HepG2 (cell line): ENCODE data around the gene TBC1D10B. TPM values are rescaled to one million over a fixed set of nuclear protein-coding genes. Genes with fewer than 3 reads are reported as not detected.

ENCODE experiments used
- AGO2 ChIP-seq: fragments of 200-400 bp; formaldehyde crosslinking; optimal IDR thresholded peaks from 2 replicates; pipeline ENCODE3; 2017; ENCODE audit warnings: mild to moderate bottlenecking, low read depth, low read length, moderate library complexity
- BHLHE40 ChIP-seq: IDR thresholded peaks from 2 replicates; pipeline ENCODE4 v1.6.1; 2011; ENCODE audit warnings: low read length, improper control_type of control experiment
- CEBPG ChIP-seq: IDR thresholded peaks from 2 replicates; pipeline ENCODE4 v1.6.1; 2016
- EED ChIP-seq: sonication (generic); formaldehyde crosslinking; IDR thresholded peaks from 2 replicates; pipeline ENCODE4 v1.5.0; 2020; ENCODE audit warnings: mild to moderate bottlenecking, missing genetic modification reagents
- ETV6 ChIP-seq: sonication (generic); formaldehyde crosslinking; conservative IDR thresholded peaks from 2 replicates; pipeline ENCODE4 v1.4.0; 2020; ENCODE audit warnings: missing genetic modification reagents
- FOSL1 ChIP-seq: sonication (generic); formaldehyde crosslinking; IDR thresholded peaks from 2 replicates; pipeline ENCODE4 v1.9.0; 2021; ENCODE audit warnings: missing genetic modification reagents, borderline replicate concordance
- GPN1 ChIP-seq: sonication (generic); formaldehyde crosslinking; IDR thresholded peaks from 2 replicates; pipeline ENCODE4 v1.5.1; 2020; ENCODE audit warnings: missing genetic modification reagents, borderline replicate concordance
- HMG20B ChIP-seq: conservative IDR thresholded peaks from 2 replicates; pipeline ENCODE4 v1.6.1; 2016; ENCODE audit warnings: missing genetic modification reagents, missing compliant biosample characterization
- IRF2 ChIP-seq: IDR thresholded peaks from 2 replicates; pipeline ENCODE4 v1.6.1; 2018; ENCODE audit warnings: missing genetic modification reagents, missing compliant biosample characterization
- ISX ChIP-seq: sonication (generic); formaldehyde crosslinking; conservative IDR thresholded peaks from 2 replicates; pipeline ENCODE4 v1.5.0; 2020; ENCODE audit warnings: missing genetic modification reagents
- KDM3A ChIP-seq: IDR thresholded peaks from 2 replicates; pipeline ENCODE4 v1.6.1; 2018; ENCODE audit warnings: low read depth, missing compliant biosample characterization
- KDM5B ChIP-seq: sonication (generic); formaldehyde crosslinking; IDR thresholded peaks from 2 replicates; pipeline ENCODE4 v1.4.0; 2020; ENCODE audit warnings: missing genetic modification reagents, mild to moderate bottlenecking, borderline replicate concordance
- KMT2A ChIP-seq: sonication (generic); formaldehyde crosslinking; IDR thresholded peaks from 2 replicates; pipeline ENCODE4 v1.4.0; 2020; ENCODE audit warnings: missing genetic modification reagents
- MED1 ChIP-seq: sonication (generic); formaldehyde crosslinking; IDR thresholded peaks from 2 replicates; pipeline ENCODE4 v1.4.0; 2020; ENCODE audit warnings: missing genetic modification reagents
- PAF1 ChIP-seq: IDR thresholded peaks from 2 replicates; pipeline ENCODE4 v1.6.1; 2016; ENCODE audit warnings: missing genetic modification reagents, missing compliant biosample characterization
- PHF21A ChIP-seq: sonication (generic); formaldehyde crosslinking; IDR thresholded peaks from 2 replicates; pipeline ENCODE4 v1.5.0; 2020; ENCODE audit warnings: mild to moderate bottlenecking, missing genetic modification reagents
- RARG ChIP-seq: sonication (generic); formaldehyde crosslinking; IDR thresholded peaks from 2 replicates; pipeline ENCODE4 v1.4.0; 2020; ENCODE audit warnings: low read depth, mild to moderate bottlenecking, missing genetic modification reagents
- TCF7 ChIP-seq: sonication (generic); IDR thresholded peaks from 2 replicates; pipeline ENCODE4 v1.6.1; 2016; ENCODE audit warnings: antibody characterized with exemption, low read depth
- THAP7 ChIP-seq: sonication (generic); formaldehyde crosslinking; IDR thresholded peaks from 2 replicates; pipeline ENCODE4 v1.8.1; 2023; ENCODE audit warnings: mild to moderate bottlenecking, missing genetic modification reagents
- ZNF136 ChIP-seq: sonication (generic); formaldehyde crosslinking; IDR thresholded peaks from 2 replicates; pipeline ENCODE4 v1.8.1; 2022; ENCODE audit warnings: low read depth, mild to moderate bottlenecking, moderate library complexity, missing genetic modification reagents
- ZNF746 ChIP-seq: sonication (generic); formaldehyde crosslinking; IDR thresholded peaks from 2 replicates; pipeline ENCODE4 v1.8.0; 2022; ENCODE audit warnings: mild to moderate bottlenecking, missing genetic modification reagents
- ZNF883 ChIP-seq: sonication (generic); formaldehyde crosslinking; IDR thresholded peaks from 2 replicates; pipeline ENCODE4 v1.5.1; 2020; ENCODE audit warnings: mild to moderate bottlenecking, missing genetic modification reagents; ENCODE audit errors: not compliant biosample characterization
- polyA plus RNA-seq, 8 experiments: library from polyadenylated mRNA; depleted of rRNA in 3 of 8; stranded (reverse) in 7 of 8; unstranded in 1 of 8; fragments of >200 nt; fragmentation: Illumina TruSeq in 4 of 8; extraction: Trizol in 4 of 8; gene quantifications; 2 replicates each; pipeline versions ENCODE4 v1.2.1 to v1.2.3, GENCODE V29; 2011 to 2016; ENCODE audit warnings: low read depth in 4 of 8, missing spikeins in 1 of 8, mixed read lengths in 1 of 8; ENCODE audit not compliant: insufficient read depth in 1 of 8
- total RNA-seq, 5 experiments: library from RNA; depleted of rRNA; stranded (reverse); fragments of >200 nt; fragmentation: Illumina TruSeq; extraction: Trizol; gene quantifications; 2 replicates each; pipeline ENCODE4 v1.2.3, GENCODE V29; 2016; ENCODE audit warnings: low read depth in 1 of 5
- TF ChIP-seq, protein P1 (sequence below): sonication (generic); formaldehyde crosslinking; IDR thresholded peaks from 2 replicates; pipeline ENCODE4 v1.4.0; 2020; ENCODE audit warnings: mild to moderate bottlenecking, missing genetic modification reagents
- TF ChIP-seq, protein P2 (sequence below), 2 experiments: sonication (generic) in 1 of 2; formaldehyde crosslinking in 1 of 2; IDR thresholded peaks; 2 replicates each; pipeline versions ENCODE4 v1.5.1 to v1.6.1; 2011 to 2020; ENCODE audit warnings: borderline replicate concordance in 1 of 2, low read depth in 1 of 2, low read length in 1 of 2, mild to moderate bottlenecking in 1 of 2, missing genetic modification reagents in 1 of 2, moderate library complexity in 1 of 2
- TF ChIP-seq, protein P3 (sequence below): sonication (generic); formaldehyde crosslinking; IDR thresholded peaks from 2 replicates; pipeline ENCODE4 v1.4.0; 2020; ENCODE audit warnings: mild to moderate bottlenecking, missing genetic modification reagents

TBC1D10B gene
- total and polyA plus RNA-seq, 2 of the 13 experiments (the other 11 are each of a cell fraction or from before 2014, with no cell fraction given): 15.7 to 24.8 TPM

DNA sequence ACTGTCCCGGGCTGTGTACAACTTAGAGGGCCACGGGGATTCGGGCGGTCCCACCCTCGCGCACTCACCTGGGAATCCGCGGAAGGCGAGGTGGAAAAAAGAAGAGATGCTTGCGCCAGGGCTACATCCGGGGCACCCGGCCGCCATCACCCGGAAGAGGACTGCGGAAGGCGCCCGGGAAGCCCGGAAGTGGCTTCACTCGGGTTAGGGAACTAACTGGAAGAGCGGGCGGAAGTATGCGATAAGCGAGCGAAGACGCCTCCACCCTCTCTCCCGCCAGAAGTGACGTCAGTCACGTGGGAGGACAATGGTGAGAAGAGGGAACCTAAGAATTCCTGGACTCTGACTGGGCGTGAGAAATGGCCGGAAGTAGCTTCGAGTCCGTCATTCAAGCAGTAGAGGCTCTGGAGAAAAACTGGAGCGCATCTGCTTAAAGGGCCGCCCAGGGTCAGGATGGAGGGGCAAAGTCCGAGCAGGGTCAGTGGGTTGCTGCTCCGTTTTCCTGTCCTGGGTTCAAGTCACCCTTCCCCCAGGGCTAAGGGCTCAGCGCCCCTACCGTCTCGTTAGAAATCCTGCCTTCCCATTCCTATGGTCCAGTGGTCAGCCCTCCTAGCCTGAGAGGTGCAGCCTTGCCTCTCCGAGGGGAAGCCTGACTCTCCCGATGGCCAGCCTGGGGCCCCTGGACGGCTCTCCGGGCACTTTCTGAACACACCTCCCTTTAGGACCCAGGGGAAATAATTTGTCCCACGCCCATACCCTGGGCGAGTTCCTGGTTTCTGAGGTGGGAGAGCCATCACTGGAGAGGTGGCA, 14.9 kb downstream of the TBC1D10B start, which contains the start of gene CD2BP2 (continued):
- TF ChIP-seq PHF21A (CRISPR knock-in tag): peak; percentile 91
- TF ChIP-seq ZNF883: peak; percentile 19
- peak; percentile 77 for TF ChIP-seq MED1 (CRISPR knock-in tag)
- 0 out of 2 replicates have a peak, but pooled peaks have one; percentile 39 for TF ChIP-seq PAF1
- TF ChIP-seq RARG (CRISPR knock-in tag): no peak; the same call in 1 of the 2 replicates
- no peak for TF ChIP-seq FOSL1 (CRISPR knock-in tag)
- TF ChIP-seq ISX (CRISPR knock-in tag): peak; percentile 64; the same call in 1 of the 2 replicates
- TF ChIP-seq AGO2: peak; percentile 70
- TF ChIP-seq, protein P1, sequence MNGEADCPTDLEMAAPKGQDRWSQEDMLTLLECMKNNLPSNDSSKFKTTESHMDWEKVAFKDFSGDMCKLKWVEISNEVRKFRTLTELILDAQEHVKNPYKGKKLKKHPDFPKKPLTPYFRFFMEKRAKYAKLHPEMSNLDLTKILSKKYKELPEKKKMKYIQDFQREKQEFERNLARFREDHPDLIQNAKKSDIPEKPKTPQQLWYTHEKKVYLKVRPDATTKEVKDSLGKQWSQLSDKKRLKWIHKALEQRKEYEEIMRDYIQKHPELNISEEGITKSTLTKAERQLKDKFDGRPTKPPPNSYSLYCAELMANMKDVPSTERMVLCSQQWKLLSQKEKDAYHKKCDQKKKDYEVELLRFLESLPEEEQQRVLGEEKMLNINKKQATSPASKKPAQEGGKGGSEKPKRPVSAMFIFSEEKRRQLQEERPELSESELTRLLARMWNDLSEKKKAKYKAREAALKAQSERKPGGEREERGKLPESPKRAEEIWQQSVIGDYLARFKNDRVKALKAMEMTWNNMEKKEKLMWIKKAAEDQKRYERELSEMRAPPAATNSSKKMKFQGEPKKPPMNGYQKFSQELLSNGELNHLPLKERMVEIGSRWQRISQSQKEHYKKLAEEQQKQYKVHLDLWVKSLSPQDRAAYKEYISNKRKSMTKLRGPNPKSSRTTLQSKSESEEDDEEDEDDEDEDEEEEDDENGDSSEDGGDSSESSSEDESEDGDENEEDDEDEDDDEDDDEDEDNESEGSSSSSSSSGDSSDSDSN (CRISPR knock-in tag): peak; percentile 32; the same call in 1 of the 2 replicates
- TF ChIP-seq CEBPG: no peak
- TF ChIP-seq GPN1 (CRISPR knock-in tag): no peak
- TF ChIP-seq HMG20B (CRISPR knock-in tag): no peak; the same call in 1 of the 2 replicates
- TF ChIP-seq KDM3A (CRISPR knock-in tag): no peak; the same call in 1 of the 2 replicates
- TF ChIP-seq IRF2 (CRISPR knock-in tag): peak; percentile 77
- TF ChIP-seq THAP7 (CRISPR knock-in tag): no peak
- TF ChIP-seq, protein P2, sequence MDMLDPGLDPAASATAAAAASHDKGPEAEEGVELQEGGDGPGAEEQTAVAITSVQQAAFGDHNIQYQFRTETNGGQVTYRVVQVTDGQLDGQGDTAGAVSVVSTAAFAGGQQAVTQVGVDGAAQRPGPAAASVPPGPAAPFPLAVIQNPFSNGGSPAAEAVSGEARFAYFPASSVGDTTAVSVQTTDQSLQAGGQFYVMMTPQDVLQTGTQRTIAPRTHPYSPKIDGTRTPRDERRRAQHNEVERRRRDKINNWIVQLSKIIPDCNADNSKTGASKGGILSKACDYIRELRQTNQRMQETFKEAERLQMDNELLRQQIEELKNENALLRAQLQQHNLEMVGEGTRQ (IDR thresholded peaks at IDR 0.05; ENCODE audit: low read depth, low read length): peak; percentile 95
- TF ChIP-seq, protein P2 (CRISPR knock-in tag; IDR thresholded peaks at IDR 0.05; ENCODE audit: borderline replicate concordance): peak; percentile 95; the same call in 1 of the 2 replicates
- peak; percentile 72 for TF ChIP-seq EED (CRISPR knock-in tag)
- TF ChIP-seq KMT2A (CRISPR knock-in tag): no peak; the same call in 1 of the 2 replicates
- peak; percentile 94 for TF ChIP-seq BHLHE40
- TF ChIP-seq KDM5B: peak; percentile 78
- TF ChIP-seq, protein P3, sequence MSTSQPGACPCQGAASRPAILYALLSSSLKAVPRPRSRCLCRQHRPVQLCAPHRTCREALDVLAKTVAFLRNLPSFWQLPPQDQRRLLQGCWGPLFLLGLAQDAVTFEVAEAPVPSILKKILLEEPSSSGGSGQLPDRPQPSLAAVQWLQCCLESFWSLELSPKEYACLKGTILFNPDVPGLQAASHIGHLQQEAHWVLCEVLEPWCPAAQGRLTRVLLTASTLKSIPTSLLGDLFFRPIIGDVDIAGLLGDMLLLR (CRISPR knock-in tag): no peak
- no peak for TF ChIP-seq TCF7
- TF ChIP-seq ETV6 (CRISPR knock-in tag): peak; percentile 90; the same call in 1 of the 2 replicates
- TF ChIP-seq ZNF136 (CRISPR knock-in tag): no peak; the same call in 1 of the 2 replicates
- no peak; the same call in 1 of the 2 replicates for TF ChIP-seq ZNF746 (CRISPR knock-in tag)
